Dedifferentiated amniotic fluid mesenchymal stem cell (primary cell): Measurements from ENCODE around the gene KRTAP1-3.
"Not testable (repeated sequence)": the region's sequence is repeated elsewhere in the genome, so short reads cannot be mapped to it uniquely, and the experiment has no call there.

Experiments used
- DNase-seq: peaks from one replicate; pipeline ENCODE4 v3.0.0-alpha.2; 2016; ENCODE audit errors: extremely low spot score

Gene KRTAP1-3

DNA sequence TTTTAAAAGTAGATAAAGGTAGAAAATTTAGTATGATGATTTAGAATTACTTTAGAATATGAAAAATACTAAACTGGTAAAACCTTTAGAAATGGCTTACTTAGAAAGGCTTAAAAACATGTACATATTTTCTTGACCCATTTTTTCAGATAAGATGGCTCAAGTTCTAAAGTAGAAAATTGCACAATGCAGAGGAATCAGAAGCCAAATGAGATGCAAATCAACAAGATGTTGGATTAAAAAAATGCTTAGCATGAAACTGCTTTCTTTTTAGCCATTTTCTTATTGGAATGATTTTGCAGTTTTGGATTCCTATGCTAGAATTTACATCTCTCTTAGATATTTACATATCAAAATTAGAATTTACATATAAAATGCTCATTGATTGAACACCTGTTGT, 24.2 kb downstream of the KRTAP1-3 start:
- DNase-seq = no peak

- no peak for DNase-seq
Observed at GRCh38 chr17:41009936-41010335, 24.7 kb downstream of the KRTAP1-3 start.

DNA sequence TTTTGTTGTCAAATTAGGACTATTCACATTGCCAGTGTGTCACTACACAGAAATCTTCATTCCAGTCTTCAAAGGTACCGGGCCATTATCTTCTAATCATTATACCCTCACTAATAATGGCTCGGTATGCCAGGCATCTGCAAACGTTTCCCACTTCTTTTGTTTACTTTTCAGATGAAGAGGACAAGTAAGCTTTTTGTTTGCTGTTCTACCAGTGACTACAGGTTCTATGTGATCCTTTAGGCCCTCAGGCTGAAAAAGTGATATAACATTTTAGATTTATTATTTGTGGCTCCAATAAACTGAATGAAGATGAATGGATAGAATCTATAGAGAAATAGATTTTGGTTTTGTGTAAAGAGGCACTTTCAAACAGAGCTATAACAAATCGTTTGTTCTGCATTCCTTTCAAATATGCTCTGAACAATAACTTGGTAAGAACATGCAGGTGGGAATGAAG, 25.3 kb downstream of the KRTAP1-3 start:
- no peak for DNase-seq

GRCh38 chr17:41008811-41009210, 25.9 kb downstream of the KRTAP1-3 start, which contains the start of gene KRTAP3-1:
TSS of gene KRTAP3-1 (minus strand) at chr17:41009128. CDS start at chr17:41009074, 54 bp downstream.
- no peak for DNase-seq

DNA sequence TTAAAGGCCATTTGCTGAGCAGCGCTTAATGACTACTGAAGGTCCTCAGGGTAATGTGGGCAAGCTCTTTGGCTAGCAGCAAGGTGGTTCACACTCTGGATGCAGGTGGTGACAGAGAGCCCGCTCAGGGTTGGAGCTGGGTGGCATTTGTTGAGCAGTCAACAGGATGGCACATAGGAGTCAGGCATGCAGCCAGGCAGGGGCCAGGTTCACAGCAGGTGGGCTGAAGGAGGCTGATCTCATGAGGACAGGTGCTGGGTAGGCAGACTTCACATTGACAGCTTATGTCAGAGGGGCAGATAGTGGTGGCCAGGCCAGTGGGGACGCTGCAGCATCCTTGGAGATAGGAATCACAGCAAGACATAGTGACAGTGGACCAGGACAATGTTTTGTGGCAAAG, 30.3 kb downstream of the KRTAP1-3 start:
- DNase-seq = no peak

DNA sequence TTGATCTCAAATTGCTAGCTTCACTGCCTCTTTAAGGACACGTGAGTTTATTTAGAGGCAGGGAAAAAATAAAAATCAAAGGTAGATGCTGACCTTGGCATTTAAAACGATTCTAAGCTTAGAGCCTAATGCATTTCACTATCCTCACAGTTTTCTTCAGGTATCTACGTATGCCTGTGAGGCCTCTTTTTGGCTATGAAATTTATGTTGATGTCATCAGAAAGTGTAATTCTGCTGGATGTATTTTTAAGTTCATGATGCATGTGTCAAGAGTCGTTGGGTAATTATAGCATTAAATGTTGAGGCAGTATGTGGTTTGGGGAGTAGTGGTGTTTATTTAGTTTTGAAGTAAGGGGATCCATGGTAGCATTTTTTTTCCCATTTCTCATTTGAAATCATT, 30.7 kb downstream of the KRTAP1-3 start:
- DNase-seq = no peak

GRCh38 chr17:41002814-41003213, 31.9 kb downstream of the KRTAP1-3 start:
- no peak for DNase-seq

- DNase-seq = no peak
Observed at GRCh38 chr17:41001795-41002194, 32.9 kb downstream of the KRTAP1-3 start.

DNA sequence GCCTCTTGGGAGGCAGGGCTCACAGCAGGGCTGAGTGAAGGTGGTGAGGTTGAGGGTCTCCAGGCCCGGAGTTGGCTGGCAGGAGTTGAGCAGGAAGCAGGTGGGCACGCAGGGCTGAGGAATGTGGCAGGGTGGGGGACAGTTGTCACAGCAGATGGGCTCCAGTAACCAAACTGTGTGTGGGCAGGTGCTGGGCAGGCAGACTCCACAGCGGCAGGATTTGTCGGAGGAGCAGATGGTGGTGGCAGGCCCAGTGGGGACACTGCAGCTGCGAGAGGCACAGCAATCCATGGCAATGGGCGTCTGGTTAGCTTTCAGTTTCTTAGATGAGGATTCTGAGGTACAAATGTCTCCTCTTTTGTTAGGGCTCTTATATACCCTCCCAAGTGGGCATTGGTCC, 35.1 kb downstream of the KRTAP1-3 start, which contains the start of gene KRTAP3-2:
Gene KRTAP3-2, minus strand, starts transcription at position 344 of the 400 bp plus-strand sequence. Its CDS starts 53 bp downstream, at position 291.
- not testable (repeated sequence) for DNase-seq

DNA sequence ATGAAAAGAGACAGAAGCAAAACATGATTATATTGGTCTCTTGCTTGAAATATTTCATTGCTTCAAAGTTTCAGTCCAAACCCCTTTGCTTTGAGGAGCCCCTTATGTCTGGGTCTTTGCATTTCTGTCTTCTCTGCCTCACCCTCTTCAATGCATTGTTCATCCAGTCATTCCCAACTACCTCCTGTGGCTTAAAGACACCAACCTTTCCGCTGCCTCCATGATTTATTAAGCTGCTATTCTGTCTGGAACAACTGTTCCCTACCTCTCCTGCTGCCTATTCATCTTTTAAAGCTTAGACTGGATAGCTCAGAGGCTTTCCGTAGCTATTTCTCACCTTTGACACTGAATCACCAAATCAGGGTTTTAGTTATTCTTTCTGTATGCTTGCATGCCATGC, 37.3 kb downstream of the KRTAP1-3 start:
- DNase-seq = no peak

GRCh38 chr17:40996829-40997228, 37.8 kb downstream of the KRTAP1-3 start:
- no peak for DNase-seq

GRCh38 chr17:40995116-40995515, 39.6 kb downstream of the KRTAP1-3 start:
- no peak for DNase-seq

DNA sequence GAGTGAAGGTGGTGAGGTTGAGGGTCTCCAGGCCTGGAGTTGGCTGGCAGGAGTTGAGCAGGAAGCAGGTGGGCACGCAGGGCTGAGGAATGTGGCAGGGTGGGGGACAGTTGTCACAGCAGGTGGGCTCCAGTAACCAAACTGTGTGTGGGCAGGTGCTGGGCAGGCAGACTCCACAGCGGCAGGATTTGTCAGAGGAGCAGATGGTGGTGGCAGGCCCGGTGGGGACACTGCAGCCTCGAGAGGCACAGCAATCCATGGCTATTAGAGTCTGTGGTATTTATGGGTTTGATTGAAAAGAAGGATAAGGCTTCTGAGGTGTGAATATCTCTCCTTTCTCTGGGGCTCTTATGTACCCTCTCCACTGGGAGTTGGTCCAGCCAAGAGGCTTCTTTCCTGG, 40.8 kb downstream of the KRTAP1-3 start, which contains the start of gene KRTAP3-3:
Gene KRTAP3-3, minus strand, starts transcription at position 326 of the 400 bp plus-strand sequence. Its CDS starts 67 bp downstream, at position 259.
- DNase-seq = no peak

DNA sequence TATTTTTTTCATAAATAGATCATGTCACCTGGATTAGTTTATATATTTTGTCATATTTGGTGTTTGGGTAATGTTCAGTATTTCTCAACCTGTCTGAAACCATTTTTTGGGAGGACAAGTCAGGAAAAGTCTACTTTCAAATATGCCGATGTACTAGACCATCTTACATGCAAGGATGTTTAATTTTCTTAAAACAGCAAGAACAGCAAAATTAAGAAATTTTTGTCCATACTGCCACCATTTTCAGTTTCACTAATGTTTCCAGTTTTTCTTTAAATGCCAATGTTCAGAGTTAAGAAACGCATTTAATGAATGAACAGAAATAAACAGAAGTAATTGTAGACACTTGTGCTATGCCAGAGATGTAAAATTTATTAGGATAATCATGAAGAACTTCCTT, 41.6 kb downstream of the KRTAP1-3 start:
- DNase-seq = no peak

DNA sequence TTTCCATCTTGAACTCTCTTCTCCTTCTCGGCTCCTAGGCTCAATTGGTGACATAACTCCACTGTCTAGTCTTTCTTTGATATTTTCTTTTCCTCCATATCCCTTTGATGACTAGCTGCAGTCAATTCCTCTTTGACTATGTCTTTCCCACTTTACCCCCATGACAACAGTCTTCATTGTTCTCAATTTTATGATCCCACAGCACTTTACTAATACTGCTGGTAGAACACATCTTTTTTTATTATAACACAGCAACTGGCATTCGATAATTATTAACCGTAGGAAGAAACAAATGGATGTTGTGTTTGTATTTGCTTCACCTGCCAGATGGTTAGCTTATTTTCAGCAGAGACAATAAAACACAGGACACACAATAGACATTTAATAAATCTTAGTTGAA, 42.0 kb downstream of the KRTAP1-3 start:
- no peak for DNase-seq

DNA sequence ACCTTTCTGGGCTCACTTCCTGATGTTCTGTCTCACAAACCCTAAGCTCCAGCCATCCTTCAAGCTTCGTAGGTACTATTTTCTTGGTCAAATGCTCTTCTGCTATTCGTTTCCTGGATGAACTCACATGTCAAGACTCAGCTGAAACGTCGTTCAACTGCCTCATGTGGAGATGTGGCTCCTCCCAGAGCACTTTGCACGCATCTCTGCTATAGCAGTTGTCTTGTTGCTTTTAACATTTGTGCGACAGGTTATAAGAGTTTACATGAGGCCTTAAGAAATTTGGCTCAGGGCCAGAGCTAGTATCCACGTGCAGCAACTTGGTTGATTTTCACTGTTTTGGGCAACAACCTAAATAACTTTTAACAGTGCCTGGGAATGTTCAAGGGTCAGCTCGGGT, 47.8 kb downstream of the KRTAP1-3 start:
- no peak for DNase-seq

DNA sequence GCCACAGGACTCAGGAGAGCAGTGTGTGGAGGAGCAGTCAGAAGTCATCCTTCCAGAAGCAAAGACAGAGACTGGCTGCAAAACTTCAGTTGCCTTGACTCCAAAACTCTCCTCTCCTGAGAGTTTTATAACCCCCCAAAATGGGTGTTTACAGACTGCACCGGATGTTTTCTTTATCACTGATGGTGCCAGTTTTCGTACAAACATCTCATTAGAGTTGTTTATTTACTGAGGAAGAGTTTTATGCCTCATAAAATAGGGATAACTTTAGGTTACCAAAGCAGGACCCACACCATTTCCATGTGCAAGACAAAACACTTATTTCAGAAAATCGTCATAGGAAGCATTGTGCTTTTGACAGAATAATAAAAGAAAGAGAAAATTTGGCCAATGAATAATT, 50.4 kb downstream of the KRTAP1-3 start, which contains the start of gene KRT40:
Gene KRT40, minus strand, starts transcription at position 101 of the 400 bp plus-strand sequence. Its CDS starts 53 bp downstream, at position 48.
- no peak for DNase-seq
